Testis (tissue), 2 donors: ENCODE data around the gene MAP1S.
"Not testable (repeated sequence)": the region's sequence is repeated elsewhere in the genome, so short reads cannot be mapped to it uniquely, and the experiment has no call there.

Experiments used
- CTCF ChIP-seq, 3 experiments: fragments of 450-650 bp in 2 of 3; fragments of 200-600 bp in 1 of 3; sonication (generic) in 1 of 3; IDR thresholded peaks; one replicate each; pipeline ENCODE4 v1.5.1; 2016 to 2019; ENCODE audit warnings: antibody characterized with exemption in 3 of 3, mild to moderate bottlenecking in 2 of 3, moderate library complexity in 1 of 3
- POLR2A ChIP-seq: fragments of 450-650 bp; IDR thresholded peaks from one replicate; pipeline ENCODE4 v1.6.1; 2017; ENCODE audit warnings: antibody characterized with exemption, mild to moderate bottlenecking, moderate library complexity

DNA sequence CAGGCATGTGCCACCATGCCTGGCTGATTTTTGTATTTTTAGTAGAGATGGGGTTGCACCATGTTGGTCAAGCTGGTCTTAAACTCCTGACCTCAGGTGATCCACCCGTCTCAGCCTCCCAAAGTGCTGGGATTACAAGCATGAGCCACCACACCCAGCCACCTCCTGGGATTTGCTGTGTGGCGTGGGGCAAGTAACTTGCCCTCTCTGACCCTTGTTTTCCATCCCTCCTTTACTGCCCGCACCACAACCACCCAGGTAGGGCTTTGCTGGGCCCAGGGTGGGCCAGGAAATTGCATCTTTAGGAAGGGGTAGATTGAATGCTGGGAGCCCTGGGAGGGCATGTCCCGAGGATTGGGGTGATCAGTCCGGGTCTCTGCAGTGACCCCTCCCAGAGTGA is 64.4 kb downstream of the MAP1S start:
- not testable (repeated sequence) for TF ChIP-seq POLR2A; CTCF (IDR thresholded peaks at IDR 0.05)
